GM18508 (cell line): ENCODE results near the gene LRRC23.
"Not testable (repeated sequence)": the region's sequence is repeated elsewhere in the genome, so short reads cannot be mapped to it uniquely, and the experiment has no call there.

ENCODE experiments used
- ATAC-seq: cut with Tn5 transposase; IDR thresholded peaks from one replicate; pipeline ENCODE4 v1.9.1; 2021; ENCODE audit warnings: moderate number of reproducible peaks; ENCODE audit not compliant: insufficient read depth, unreplicated experiment

Gene LRRC23

GRCh38 chr12:6872073-6873048, 32.3 kb upstream of the LRRC23 start:
- ATAC-seq: no peak

- ATAC-seq: no peak
Observed at GRCh38 chr12:6873094-6874014, 31.3 kb upstream of the LRRC23 start, which contains the start of gene SPSB2. Gene SPSB2 (minus strand): TSS chr12:6873303. CDS start chr12:6872901, 402 bp downstream.

GRCh38 chr12:6874015-6874368, 30.6 kb upstream of the LRRC23 start:
- not testable (repeated sequence) for ATAC-seq

- ATAC-seq: not testable (repeated sequence)
Observed at GRCh38 chr12:6879824-6880223, 24.8 kb upstream of the LRRC23 start.

- no peak for ATAC-seq
Observed at GRCh38 chr12:6883252-6883651, 21.4 kb upstream of the LRRC23 start.

- ATAC-seq: no peak
Observed at GRCh38 chr12:6883683-6884082, 20.9 kb upstream of the LRRC23 start.

GRCh38 chr12:6884539-6884938, 20.1 kb upstream of the LRRC23 start:
- no peak for ATAC-seq

- ATAC-seq: not testable (repeated sequence)
Observed at GRCh38 chr12:6886206-6886999, 18.2 kb upstream of the LRRC23 start.

GRCh38 chr12:6887460-6887859, 17.2 kb upstream of the LRRC23 start:
- no peak for ATAC-seq

GRCh38 chr12:6888360-6888759, 16.3 kb upstream of the LRRC23 start:
- no peak for ATAC-seq

GRCh38 chr12:6888794-6889193, 15.8 kb upstream of the LRRC23 start:
- not testable (repeated sequence) for ATAC-seq

- ATAC-seq: not testable (repeated sequence)
Observed at GRCh38 chr12:6889775-6890573, 14.6 kb upstream of the LRRC23 start.

- peak; percentile 58 for ATAC-seq
Observed at GRCh38 chr12:6890789-6891645, 13.6 kb upstream of the LRRC23 start.

GRCh38 chr12:6891646-6892001, 13.0 kb upstream of the LRRC23 start:
- ATAC-seq: peak; percentile 9

- not testable (repeated sequence) for ATAC-seq
Observed at GRCh38 chr12:6892683-6893082, 11.9 kb upstream of the LRRC23 start.

GRCh38 chr12:6894321-6894720, 10.3 kb upstream of the LRRC23 start:
- no peak for ATAC-seq

GRCh38 chr12:6896846-6897435, 7.7 kb upstream of the LRRC23 start:
- no peak for ATAC-seq

GRCh38 chr12:6899427-6899826, 5.2 kb upstream of the LRRC23 start:
- no peak for ATAC-seq
